GM13977 (cell line): ENCODE data around the gene TYSND1.
"Not testable (repeated sequence)": the region's sequence is repeated elsewhere in the genome, so short reads cannot be mapped to it uniquely, and the experiment has no call there.

Experiments
- DNase-seq: peaks from one replicate; pipeline ENCODE4 v3.0.0; 2012; ENCODE audit warnings: low spot score
- CTCF ChIP-seq: IDR thresholded peaks from 2 replicates; pipeline ENCODE4 v1.5.1; 2012; ENCODE audit warnings: mild to moderate bottlenecking, control low read depth; ENCODE audit not compliant: insufficient read depth; ENCODE audit errors: extremely low read depth, missing control alignments
- in situ Hi-C: fragments of 300-500 bp; cut with MboI; formaldehyde crosslinking; loops from one replicate; pipeline ENCODE4 v1.12.0; 2022; ENCODE audit warnings: low sequenced_read_pairs, low pct_unique_long_range_greater_than_20kb, mixed read lengths, inconsistent platforms; ENCODE audit not compliant: unreplicated experiment

Gene TYSND1

GRCh38 chr10:70164163-70164562 is 17.7 kb upstream of the TYSND1 start:
- DNase-seq, result no peak
- in situ Hi-C loops, result no loop called here
- no peak for TF ChIP-seq CTCF

GRCh38 chr10:70163448-70163847 is 16.9 kb upstream of the TYSND1 start:
- in situ Hi-C loops, result no loop called here
- no peak for DNase-seq
- no peak for TF ChIP-seq CTCF

- TF ChIP-seq CTCF, result no peak
- in situ Hi-C loops, result no loop called here
- peak; percentile 68 for DNase-seq
Measured at GRCh38 chr10:70162892-70163201, 16.3 kb upstream of the TYSND1 start.

GRCh38 chr10:70162151-70162891 is 15.8 kb upstream of the TYSND1 start:
- in situ Hi-C loops, result no loop called here
- DNase-seq, result no peak
- TF ChIP-seq CTCF, result no peak

- DNase-seq, result no peak
- in situ Hi-C loops, result no loop called here
- TF ChIP-seq CTCF, result no peak
Measured at GRCh38 chr10:70160798-70161197, 14.3 kb upstream of the TYSND1 start.

- in situ Hi-C loops, DNase-seq: not testable (repeated sequence)
Measured at GRCh38 chr10:70159366-70159765, 12.9 kb upstream of the TYSND1 start.

- in situ Hi-C loops, result no loop called here
- no peak for DNase-seq
- no peak for TF ChIP-seq CTCF
Measured at GRCh38 chr10:70158113-70158512, 11.6 kb upstream of the TYSND1 start.
